ENCODE data around the gene CYP2E1.

DNA sequence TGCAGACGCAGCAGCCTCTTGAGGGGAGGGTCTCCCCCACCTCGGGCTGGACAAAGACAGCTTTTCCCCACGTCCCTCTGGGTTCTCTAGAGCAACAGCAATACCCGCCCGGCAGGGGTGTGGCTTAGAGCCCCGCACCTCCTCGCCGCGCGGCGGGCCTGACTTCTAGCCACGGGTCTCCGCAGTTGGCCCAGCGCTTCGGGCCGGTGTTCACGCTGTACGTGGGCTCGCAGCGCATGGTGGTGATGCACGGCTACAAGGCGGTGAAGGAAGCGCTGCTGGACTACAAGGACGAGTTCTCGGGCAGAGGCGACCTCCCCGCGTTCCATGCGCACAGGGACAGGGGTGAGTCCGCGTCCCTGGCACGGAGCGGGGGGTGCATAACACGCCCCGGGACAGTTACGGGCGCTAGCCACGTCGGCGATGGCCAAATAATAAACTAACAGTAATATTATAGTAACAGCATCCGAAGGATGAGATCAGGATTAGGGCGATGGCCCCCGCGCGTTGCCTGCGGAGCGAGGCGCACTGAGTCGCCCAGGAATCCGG is 1.2 kb downstream of the CYP2E1 start:
- no peak for TF ChIP-seq EP300 (IDR thresholded peaks at IDR 0.05)
- TF ChIP-seq, protein P1, sequence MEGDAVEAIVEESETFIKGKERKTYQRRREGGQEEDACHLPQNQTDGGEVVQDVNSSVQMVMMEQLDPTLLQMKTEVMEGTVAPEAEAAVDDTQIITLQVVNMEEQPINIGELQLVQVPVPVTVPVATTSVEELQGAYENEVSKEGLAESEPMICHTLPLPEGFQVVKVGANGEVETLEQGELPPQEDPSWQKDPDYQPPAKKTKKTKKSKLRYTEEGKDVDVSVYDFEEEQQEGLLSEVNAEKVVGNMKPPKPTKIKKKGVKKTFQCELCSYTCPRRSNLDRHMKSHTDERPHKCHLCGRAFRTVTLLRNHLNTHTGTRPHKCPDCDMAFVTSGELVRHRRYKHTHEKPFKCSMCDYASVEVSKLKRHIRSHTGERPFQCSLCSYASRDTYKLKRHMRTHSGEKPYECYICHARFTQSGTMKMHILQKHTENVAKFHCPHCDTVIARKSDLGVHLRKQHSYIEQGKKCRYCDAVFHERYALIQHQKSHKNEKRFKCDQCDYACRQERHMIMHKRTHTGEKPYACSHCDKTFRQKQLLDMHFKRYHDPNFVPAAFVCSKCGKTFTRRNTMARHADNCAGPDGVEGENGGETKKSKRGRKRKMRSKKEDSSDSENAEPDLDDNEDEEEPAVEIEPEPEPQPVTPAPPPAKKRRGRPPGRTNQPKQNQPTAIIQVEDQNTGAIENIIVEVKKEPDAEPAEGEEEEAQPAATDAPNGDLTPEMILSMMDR (IDR thresholded peaks at IDR 0.05): no peak
- TF ChIP-seq POLR2AphosphoS5 (IDR thresholded peaks at IDR 0.05): no peak
